ENCODE measurements around the gene KLHDC7B. TPM values are rescaled to one million over a fixed set of nuclear protein-coding genes. Genes with fewer than 3 reads are reported as not detected.

KLHDC7B gene
- total and polyA plus RNA-seq, 10 of the 15 experiments (the other 5 are each of a cell fraction or from before 2014, with no cell fraction given), result 0.05 to 2.2 (median 0.93) TPM; not detected in 2

DNA sequence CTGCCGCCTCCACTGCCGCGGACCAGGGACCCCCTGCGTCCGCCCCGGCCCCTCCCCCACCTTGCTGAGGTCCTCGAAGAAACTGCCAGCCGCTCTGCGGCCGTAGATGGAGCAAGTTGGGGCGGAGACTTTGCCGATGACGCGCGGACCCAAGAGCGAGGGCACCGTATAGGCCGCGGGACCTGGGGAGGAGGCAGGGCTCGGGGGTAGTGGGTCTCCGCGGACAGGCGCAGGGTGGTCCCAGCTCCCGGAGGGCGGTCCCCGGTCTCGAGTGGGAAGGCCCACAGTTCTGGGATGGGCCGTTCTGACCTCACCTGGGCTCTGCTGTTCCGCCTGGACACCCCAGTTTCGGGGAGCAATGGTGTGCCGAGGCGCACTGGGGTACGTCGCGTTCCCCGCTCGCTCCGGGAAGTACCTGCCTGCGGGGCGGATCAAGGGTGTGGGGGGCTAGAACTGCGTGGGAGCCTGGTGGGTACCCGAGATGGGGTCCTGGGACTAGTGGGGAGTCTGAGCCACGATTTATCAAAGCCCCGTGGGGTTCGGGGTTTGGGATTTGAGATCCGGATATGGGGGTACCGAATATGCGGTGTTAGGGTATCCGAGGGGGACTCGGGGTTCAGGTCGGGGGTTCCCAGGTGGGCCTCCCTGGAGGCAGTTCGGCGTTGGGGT is 14.7 kb upstream of the KLHDC7B start (continued):
- TF ChIP-seq SRF (IDR thresholded peaks at IDR 0.05; ENCODE audit: low read depth in 2 of 2, low read length in 2 of 2) (no peak), EGR1 (IDR thresholded peaks at IDR 0.05; ENCODE audit: borderline replicate concordance in 1 of 2, low read depth in 2 of 2, low read length in 2 of 2) (no peak; a peak in 1 of 3 replicates), TARDBP (IDR thresholded peaks at IDR 0.05; ENCODE audit: borderline replicate concordance) (no peak), SP1 (IDR thresholded peaks at IDR 0.05; ENCODE audit: low read depth, low read length) (no peak), YY1 (IDR thresholded peaks at IDR 0.05; ENCODE audit: low read depth, low read length) (peak; percentile 27; the same call in 1 of the 2 replicates), EP300 (IDR thresholded peaks at IDR 0.05; ENCODE audit: borderline replicate concordance in 1 of 2, control insufficient read depth in 1 of 2, low read depth in 2 of 2, low read length in 2 of 2) (no peak), PML (IDR thresholded peaks at IDR 0.05; ENCODE audit: low read length) (no peak), HDGF (IDR thresholded peaks at IDR 0.05) (0 out of 2 replicates have a peak, but pooled peaks have one; percentile 32), TAF1 (IDR thresholded peaks at IDR 0.05; ENCODE audit: borderline replicate concordance, low read depth, low read length) (peak; percentile 57; the same call in 1 of the 2 replicates), CREB1 (IDR thresholded peaks at IDR 0.05; ENCODE audit: low read depth) (no peak), HDAC6 (IDR thresholded peaks at IDR 0.05; ENCODE audit: unreplicated experiment) (no peak), POLR2AphosphoS5 (IDR thresholded peaks at IDR 0.05; ENCODE audit: low read length) (peak; percentile 92), KDM1A (IDR thresholded peaks at IDR 0.05; ENCODE audit: borderline replicate concordance) (no peak), YBX1 (IDR thresholded peaks at IDR 0.05) (no peak)
- TF ChIP-seq, protein P1, sequence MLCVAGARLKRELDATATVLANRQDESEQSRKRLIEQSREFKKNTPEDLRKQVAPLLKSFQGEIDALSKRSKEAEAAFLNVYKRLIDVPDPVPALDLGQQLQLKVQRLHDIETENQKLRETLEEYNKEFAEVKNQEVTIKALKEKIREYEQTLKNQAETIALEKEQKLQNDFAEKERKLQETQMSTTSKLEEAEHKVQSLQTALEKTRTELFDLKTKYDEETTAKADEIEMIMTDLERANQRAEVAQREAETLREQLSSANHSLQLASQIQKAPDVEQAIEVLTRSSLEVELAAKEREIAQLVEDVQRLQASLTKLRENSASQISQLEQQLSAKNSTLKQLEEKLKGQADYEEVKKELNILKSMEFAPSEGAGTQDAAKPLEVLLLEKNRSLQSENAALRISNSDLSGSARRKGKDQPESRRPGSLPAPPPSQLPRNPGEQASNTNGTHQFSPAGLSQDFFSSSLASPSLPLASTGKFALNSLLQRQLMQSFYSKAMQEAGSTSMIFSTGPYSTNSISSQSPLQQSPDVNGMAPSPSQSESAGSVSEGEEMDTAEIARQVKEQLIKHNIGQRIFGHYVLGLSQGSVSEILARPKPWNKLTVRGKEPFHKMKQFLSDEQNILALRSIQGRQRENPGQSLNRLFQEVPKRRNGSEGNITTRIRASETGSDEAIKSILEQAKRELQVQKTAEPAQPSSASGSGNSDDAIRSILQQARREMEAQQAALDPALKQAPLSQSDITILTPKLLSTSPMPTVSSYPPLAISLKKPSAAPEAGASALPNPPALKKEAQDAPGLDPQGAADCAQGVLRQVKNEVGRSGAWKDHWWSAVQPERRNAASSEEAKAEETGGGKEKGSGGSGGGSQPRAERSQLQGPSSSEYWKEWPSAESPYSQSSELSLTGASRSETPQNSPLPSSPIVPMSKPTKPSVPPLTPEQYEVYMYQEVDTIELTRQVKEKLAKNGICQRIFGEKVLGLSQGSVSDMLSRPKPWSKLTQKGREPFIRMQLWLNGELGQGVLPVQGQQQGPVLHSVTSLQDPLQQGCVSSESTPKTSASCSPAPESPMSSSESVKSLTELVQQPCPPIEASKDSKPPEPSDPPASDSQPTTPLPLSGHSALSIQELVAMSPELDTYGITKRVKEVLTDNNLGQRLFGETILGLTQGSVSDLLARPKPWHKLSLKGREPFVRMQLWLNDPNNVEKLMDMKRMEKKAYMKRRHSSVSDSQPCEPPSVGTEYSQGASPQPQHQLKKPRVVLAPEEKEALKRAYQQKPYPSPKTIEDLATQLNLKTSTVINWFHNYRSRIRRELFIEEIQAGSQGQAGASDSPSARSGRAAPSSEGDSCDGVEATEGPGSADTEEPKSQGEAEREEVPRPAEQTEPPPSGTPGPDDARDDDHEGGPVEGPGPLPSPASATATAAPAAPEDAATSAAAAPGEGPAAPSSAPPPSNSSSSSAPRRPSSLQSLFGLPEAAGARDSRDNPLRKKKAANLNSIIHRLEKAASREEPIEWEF (IDR thresholded peaks at IDR 0.05; ENCODE audit: insufficient replicate concordance, low read depth, low read length), result no peak
- TF ChIP-seq, protein P2, sequence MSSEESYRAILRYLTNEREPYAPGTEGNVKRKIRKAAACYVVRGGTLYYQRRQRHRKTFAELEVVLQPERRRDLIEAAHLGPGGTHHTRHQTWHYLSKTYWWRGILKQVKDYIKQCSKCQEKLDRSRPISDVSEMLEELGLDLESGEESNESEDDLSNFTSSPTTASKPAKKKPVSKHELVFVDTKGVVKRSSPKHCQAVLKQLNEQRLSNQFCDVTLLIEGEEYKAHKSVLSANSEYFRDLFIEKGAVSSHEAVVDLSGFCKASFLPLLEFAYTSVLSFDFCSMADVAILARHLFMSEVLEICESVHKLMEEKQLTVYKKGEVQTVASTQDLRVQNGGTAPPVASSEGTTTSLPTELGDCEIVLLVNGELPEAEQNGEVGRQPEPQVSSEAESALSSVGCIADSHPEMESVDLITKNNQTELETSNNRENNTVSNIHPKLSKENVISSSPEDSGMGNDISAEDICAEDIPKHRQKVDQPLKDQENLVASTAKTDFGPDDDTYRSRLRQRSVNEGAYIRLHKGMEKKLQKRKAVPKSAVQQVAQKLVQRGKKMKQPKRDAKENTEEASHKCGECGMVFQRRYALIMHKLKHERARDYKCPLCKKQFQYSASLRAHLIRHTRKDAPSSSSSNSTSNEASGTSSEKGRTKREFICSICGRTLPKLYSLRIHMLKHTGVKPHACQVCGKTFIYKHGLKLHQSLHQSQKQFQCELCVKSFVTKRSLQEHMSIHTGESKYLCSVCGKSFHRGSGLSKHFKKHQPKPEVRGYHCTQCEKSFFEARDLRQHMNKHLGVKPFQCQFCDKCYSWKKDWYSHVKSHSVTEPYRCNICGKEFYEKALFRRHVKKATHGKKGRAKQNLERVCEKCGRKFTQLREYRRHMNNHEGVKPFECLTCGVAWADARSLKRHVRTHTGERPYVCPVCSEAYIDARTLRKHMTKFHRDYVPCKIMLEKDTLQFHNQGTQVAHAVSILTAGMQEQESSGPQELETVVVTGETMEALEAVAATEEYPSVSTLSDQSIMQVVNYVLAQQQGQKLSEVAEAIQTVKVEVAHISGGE (CRISPR knock-in tag; IDR thresholded peaks at IDR 0.05), result 0 out of 2 replicates have a peak, but pooled peaks have one; percentile 17
- TF ChIP-seq, protein P3, sequence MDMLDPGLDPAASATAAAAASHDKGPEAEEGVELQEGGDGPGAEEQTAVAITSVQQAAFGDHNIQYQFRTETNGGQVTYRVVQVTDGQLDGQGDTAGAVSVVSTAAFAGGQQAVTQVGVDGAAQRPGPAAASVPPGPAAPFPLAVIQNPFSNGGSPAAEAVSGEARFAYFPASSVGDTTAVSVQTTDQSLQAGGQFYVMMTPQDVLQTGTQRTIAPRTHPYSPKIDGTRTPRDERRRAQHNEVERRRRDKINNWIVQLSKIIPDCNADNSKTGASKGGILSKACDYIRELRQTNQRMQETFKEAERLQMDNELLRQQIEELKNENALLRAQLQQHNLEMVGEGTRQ (IDR thresholded peaks at IDR 0.05; ENCODE audit: borderline replicate concordance, low read depth, low read length), result no peak
- TF ChIP-seq, protein P4, sequence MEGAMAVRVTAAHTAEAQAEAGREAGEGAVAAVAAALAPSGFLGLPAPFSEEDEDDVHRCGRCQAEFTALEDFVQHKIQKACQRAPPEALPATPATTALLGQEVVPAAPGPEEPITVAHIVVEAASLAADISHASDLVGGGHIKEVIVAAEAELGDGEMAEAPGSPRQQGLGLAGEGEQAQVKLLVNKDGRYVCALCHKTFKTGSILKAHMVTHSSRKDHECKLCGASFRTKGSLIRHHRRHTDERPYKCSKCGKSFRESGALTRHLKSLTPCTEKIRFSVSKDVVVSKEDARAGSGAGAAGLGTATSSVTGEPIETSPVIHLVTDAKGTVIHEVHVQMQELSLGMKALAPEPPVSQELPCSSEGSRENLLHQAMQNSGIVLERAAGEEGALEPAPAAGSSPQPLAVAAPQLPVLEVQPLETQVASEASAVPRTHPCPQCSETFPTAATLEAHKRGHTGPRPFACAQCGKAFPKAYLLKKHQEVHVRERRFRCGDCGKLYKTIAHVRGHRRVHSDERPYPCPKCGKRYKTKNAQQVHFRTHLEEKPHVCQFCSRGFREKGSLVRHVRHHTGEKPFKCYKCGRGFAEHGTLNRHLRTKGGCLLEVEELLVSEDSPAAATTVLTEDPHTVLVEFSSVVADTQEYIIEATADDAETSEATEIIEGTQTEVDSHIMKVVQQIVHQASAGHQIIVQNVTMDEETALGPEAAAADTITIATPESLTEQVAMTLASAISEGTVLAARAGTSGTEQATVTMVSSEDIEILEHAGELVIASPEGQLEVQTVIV (IDR thresholded peaks at IDR 0.05; ENCODE audit: borderline replicate concordance, partially characterized antibody), result peak; percentile 26

Measured in GM12878 (cell line).